HG03575 (cell line): ENCODE measurements around the gene DGKK.

Experiments used
- ATAC-seq: cut with Tn5 transposase; IDR thresholded peaks from one replicate; pipeline ENCODE4 v1.9.1; 2021; ENCODE audit not compliant: unreplicated experiment, insufficient number of reproducible peaks, low FRiP score; ENCODE audit errors: extremely low read depth

Gene DGKK, protein sequence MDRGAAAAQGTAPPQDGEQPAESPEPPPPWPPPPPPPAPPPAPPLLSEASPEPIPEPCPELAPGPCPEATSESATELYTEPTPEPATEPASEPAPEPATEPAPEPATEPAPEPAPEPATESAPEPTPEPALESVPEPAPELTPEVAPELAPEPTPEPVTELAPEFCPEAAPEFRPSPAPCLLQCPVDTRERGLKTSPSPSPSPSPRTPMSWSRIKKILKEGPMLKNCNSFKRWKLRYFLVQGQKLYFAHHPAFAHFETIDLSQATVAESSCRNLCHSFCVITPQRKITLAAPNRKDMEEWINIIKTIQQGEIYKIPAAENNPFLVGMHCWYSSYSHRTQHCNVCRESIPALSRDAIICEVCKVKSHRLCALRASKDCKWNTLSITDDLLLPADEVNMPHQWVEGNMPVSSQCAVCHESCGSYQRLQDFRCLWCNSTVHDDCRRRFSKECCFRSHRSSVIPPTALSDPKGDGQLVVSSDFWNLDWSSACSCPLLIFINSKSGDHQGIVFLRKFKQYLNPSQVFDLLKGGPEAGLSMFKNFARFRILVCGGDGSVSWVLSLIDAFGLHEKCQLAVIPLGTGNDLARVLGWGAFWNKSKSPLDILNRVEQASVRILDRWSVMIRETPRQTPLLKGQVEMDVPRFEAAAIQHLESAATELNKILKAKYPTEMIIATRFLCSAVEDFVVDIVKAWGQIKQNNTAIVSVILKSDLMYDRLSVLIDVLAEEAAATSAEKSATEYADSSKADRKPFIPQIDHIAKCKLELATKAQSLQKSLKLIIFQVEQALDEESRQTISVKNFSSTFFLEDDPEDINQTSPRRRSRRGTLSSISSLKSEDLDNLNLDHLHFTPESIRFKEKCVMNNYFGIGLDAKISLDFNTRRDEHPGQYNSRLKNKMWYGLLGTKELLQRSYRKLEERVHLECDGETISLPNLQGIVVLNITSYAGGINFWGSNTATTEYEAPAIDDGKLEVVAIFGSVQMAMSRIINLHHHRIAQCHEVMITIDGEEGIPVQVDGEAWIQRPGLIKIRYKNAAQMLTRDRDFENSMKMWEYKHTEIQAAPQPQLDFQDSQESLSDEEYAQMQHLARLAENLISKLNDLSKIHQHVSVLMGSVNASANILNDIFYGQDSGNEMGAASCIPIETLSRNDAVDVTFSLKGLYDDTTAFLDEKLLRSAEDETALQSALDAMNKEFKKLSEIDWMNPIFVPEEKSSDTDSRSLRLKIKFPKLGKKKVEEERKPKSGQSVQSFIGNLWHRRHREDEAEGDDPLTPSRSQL

DNA sequence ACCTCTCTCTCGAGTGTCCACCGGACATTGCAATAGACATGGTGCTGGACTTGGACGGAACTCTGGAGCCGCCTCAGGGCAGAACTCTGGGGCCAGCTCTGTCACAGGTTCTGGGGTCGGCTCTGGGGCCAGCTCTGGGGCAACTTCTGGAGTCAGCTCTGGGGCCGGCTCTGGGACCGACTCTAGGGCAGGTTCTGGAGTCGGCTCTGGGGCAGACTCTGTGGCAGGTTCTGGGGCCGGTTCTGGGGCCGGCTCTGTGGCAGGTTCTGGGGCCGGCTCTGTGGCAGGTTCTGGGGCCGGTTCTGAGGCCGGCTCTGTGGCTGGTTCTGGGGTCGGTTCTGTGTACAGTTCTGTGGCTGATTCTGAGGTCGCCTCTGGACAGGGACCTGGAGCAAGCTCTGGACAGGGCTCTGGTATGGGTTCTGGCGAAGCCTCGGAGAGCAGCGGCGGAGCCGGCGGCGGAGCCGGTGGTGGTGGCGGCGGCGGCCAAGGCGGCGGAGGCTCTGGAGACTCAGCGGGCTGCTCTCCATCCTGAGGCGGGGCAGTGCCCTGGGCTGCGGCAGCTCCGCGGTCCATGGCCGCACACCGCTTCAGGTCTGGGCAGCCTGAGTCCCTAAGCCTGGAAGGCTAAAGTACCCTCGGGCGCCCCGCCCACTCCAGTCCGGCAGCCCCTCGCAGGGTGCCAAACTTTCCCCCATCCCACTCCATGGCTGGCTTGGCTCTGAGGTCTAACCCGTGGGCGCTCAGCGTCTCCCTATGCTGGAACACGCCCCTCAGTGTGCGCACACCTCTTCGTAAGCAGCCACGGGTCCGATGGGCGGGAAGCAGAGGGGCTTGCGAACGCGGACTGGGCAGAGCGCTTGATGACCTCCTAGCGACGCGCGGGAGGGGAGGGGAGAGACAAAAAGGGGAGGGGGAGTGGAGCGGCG is at the start of gene DGKK:
TSS of gene DGKK (minus strand) at position 723 of the 929 bp plus-strand sequence. CDS start at position 576, 147 bp downstream.
- ATAC-seq: no peak

DNA sequence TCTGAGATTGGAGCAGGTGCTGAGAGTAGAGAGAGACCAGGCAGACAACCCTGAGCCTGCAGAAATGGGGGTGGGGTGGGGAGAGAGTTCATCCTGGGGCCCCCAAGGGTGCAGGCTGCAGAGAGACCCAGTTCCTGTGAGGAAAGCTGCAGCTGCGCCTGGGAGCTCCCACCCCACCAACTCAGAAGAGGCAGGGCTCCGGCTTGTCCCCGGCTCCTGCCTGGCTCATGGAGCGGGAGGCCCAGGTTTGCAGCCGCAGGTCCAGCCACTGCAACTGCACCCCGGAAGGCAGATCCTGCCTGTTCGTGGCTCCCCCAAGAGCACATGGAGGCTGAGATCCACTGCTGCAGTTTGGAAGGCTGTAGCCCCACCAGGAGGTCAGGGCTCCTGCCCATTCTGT is 44.2 kb upstream of the DGKK start:
- no peak for ATAC-seq

DNA sequence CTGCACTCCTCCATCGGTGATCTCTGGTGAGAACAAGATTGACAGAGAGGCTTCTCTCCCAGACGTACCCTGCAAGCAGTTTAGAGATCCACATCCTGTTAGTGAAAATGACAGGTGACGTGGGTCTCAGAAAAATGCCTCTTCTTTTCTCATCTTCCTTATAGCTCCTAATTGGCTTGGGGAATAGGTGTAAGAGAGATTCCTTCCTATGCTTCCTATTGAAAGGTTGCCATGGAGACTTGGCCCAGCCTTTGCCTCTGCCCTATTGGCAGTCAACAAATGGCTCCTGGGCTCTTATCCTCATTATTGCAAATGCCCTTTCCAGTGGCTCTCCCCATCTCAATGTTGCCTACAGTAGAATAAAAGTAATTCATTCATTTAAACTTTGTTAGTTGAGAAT is 26.5 kb upstream of the DGKK start:
- ATAC-seq: no peak

DNA sequence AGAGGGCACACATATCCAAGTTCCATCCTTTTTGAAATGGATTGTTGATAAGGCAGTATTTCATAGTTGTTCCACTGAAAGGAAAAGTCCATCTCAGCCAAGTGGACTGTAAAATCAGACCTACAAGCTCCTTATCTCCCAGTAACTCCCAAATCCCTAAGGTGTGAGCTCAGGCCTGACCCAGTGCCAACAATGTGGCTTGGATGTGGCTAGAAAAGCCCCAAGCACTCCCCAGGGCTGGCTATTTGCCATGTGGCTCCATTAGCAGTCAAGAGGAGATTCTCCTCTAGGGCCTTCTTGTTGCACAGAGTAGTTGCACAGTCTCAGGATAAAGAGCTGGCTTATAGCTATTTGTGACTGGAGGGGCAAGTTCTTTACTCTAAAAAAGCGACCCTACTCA is 25.0 kb upstream of the DGKK start:
- ATAC-seq: no peak

DNA sequence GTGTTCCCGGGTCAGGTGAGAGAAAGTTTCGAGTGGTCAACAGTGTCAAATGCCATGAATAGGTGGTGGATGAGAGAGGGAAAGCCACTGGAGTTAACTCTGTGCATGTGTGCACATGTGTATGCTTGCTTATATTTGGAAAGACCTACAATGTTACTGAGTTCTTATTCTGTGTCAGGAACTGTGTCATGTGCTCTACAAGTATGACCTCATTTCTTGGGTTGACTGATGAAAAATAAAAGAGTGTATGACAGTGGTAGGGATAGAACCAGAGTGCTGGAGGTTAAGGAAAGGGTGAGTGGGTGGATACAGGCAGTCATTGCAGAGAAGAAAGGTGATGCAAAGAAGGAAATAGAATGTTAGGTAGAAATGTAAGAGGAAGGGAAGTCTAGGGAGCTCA is 22.1 kb upstream of the DGKK start:
- no peak for ATAC-seq

DNA sequence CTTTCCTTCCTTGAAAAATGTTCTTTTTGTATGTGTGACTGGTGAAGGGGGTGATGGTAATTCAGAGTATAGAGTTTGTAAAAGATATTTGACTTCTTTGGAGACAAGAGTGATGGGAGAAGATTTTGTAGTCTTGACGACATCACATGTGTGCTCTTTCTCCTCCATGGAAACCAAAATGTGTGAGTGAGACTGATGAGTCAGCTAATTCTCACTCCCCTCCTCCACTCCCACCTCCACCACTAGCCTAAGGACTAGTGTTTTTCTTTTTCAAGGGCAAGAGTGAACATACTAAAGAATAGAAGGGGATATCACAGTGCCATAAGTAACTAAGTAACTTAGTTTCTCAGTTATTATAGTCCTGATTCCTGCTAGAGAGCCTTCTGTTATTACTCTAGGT is 14.0 kb upstream of the DGKK start:
- ATAC-seq: no peak

DNA sequence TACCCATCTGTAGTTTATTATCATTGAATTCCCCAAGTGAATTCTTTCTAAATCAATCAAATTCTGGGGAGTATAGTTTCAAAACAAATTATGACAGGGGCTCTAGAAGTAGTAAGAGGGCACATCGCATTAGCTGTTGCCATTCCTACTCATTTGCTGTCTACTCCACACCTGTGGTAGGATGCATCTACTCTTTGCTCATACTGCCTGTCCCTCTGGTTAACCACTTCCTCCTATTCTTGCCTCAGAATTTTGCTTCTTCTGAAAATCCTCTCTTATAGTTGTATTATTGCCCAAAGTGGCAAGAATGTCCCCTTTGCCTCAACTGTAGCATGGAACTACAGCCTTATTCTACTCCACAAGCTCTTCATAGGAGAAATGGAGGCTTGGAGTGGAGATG is 12.7 kb upstream of the DGKK start:
- no peak for ATAC-seq

DNA sequence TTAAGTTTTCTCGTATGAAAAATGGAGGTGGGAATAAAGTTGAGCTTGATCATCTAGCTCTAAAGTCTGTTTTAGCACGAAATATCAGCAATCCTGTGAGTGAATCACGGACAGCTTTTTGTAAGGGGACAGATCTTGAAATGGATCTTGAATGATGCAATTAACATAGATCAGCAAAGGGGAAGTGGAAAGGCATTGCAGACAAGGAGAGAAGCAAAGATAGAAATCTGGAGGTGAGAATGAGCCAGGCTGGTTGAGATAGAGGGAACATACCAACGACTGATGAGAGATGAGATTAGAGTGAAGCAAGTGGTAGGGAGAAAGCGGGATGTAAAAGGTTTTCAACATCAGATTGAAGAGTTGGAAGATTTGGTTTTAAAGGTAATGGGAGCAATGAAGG is 4.6 kb upstream of the DGKK start:
- no peak for ATAC-seq

DNA sequence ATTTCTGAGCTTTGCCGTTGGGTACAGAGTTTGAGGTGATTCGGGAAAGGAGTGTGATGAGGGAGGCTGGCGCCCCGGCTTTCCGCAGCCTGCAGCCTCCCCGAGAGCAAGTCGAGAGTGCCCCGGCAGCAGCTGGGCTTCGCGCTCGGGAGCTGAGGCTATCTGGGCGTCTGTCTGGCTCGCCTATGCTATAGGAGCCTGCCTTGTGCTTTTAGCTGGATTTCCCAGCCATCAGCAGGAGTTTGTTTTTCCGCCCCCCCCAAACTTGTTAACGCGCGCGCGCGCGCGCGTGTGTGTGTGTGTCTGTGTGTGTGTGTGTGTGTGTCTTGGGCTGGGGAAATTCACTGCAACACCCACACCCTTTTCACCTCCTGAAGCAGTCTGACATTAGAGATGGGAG is 765 bp upstream of the DGKK start:
- ATAC-seq: no peak

DNA sequence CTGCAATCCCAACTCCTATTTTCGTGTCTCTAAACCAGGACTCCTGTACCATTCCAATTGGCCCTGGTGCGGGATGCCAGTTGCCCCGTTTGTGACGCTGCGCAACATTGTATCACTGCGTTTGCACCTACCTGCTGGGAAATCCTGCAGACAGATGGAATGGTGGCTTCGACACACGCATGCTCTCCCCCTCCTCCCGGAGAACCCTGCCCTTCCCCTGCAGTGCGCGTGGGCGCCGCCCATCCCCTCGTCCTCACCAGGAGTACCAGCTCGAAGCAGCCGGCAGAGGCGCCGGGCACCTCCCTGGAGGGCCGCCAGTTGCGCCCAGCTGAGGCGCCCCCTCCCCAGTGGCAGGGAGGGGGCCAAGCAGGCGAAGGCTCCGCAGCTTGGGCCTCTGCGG is 1.4 kb downstream of the DGKK start:
- ATAC-seq: no peak

DNA sequence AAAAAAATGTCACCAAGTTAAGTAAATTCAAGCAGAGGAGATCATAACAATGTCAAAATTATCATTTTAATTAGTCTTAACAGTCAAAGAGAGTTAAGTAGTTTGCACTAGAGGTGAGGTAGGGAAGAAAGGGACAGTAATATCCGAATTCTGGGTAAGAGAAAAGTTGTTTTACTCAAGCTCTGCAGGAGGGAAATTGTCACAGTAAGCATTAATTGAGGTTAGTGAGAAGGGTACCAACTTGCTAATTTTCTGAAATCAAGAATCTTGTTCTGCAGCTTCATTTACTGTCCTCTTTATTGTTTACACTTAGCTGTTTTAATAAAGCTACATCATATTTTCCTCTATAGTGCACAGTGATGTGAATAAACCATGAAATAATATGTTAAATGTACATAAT is 11.0 kb downstream of the DGKK start:
- ATAC-seq: no peak

DNA sequence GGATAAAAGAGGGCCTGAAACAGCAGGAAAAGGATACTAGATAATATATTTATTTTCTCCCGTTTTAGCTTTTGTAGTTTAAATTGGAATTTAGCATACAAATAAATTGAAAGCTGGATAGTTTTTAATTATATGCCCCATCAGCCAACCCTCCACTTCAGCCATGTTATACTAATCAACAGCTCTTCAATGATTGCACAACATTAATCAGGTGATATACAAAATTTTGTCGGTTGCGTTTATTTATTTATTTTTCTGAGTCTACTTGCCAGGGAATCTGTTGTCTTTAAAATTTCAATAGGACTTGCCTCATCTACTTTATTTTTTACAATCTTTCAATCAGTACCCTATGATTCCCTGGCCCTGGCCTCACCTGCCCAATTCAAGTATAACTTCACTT is 12.1 kb downstream of the DGKK start:
- ATAC-seq: no peak

DNA sequence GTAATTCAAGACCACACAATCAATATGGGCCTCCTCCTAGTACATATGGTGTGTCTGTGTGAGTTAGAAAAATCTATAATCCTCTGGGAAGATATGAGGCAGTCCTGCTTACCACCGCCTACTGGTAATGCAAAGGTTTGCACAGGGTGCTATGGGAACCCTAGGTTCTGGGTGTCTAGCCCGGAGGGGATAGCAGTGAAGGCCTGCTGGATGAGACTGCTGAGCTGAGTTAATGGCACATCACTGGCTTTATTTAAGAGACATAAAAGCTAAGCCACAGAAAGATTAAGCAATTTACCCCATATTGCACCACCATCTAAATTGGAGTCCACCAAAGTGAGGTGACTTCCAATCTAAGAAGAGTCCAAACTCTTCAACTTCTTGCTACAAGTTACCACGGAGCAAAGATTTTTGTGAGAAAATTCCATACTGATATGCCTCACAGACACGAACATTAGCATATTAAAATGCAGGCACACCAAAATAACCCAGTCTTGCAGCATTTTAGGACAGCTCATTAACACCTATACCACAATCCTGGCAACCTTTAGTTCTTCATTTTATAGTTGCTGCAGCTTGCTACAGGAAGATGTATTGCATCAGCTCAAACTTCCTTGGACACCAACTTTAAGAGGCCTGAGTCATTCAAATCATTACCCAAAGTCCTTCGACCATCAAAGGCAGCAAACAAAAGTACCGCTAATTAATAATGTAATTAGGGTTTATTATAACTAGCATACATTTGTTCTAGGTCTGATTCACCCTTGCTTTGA is 13.7 kb downstream of the DGKK start:
- ATAC-seq: no peak

DNA sequence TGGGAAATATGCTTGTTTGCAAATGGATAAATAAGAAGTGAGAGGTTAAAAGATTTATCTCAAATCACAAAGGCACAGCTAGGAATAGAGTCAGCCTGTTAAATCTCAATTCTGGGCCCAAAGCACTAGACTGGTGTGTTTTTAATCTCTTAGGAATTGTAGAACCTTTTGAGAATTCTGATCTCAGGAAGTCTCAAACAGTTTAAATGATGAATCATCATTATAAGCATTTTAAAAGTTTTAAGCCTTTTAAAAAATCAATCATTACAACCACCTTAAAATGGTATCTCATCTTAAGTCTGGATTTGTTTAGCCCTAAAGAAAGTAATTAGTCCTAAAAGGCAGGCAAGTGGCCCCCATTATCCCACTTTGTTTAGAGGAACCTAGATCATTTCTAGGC is 17.8 kb downstream of the DGKK start:
- ATAC-seq: no peak

DNA sequence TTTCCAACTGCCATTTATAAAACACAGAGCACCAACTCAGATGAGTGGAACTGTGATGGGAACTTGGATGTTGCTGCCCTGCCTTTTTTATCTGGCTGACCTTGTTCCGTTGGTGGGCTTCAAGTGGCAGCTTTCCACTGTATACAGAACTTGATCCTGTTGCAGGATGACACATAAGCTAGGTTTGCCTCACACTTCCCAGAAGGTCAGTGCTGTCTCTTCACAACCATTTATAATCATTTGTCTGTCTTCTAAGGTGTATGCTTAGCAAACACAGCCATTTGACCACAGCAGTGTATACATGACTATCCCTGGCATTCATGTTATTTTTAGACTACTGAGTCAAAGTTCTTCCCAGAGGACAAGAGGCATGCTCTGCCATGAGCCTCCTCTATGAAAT is 20.3 kb downstream of the DGKK start:
- no peak for ATAC-seq

DNA sequence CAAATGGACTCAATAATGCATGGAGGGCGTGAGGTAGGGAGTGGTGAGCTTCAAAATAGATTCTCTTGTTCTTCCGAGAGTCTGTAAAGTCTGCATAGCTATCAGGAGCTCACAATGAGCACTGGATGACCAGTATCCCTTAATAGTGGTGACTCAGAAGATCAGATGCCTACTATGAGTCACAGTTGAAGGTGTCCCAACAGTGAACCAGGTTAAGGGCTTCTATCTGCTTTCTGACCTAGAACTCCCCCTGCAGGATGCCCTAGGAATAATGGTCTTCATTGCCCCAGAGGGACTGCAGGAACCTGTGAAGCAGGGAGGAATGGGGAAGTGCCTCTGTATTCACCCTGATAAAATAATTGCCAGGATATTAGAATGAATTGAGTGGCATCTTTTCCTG is 22.1 kb downstream of the DGKK start:
- no peak for ATAC-seq

DNA sequence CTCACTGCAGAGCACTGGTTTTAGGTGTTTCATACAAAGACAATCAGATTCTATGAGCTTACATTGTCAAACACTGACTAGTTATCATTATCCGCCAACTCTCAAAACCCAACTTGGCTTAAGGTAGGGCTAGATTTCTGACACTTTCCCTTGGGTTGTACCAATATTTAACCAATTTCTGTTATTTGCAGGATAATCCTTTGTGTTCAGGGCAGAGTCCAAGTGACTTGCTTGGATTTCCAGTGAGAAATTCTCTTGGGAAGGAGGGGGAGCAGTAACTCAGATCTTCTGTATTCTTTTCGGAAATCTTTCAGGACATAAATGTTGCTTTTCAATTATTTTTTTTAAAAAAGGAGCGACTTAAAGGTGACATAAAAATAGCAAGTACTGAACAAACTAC is 23.1 kb downstream of the DGKK start:
- ATAC-seq: no peak
